Stimulated activated naive CD8-positive, alpha-beta T cell treated with anti-CD3 and anti-CD28 coated beads, Interleukin-15, Interleukin-2, amounts not matched to agents 100 ng/mL and 50 ng/mL, for 24 hours (primary cell): ENCODE results near the gene KDM4B.
"Not testable (repeated sequence)": the region's sequence is repeated elsewhere in the genome, so short reads cannot be mapped to it uniquely, and the experiment has no call there.

Experiments used
- H3K27ac Mint-ChIP-seq: one replicate; pipeline ENCODE4 v1.8.0; 2021; ENCODE audit warnings: mild to moderate bottlenecking, mixed read lengths
- H3K27me3 Mint-ChIP-seq: one replicate; pipeline ENCODE4 v1.8.0; 2021; ENCODE audit warnings: mixed read lengths
- H3K36me3 Mint-ChIP-seq: one replicate; pipeline ENCODE4 v1.8.0; 2021; ENCODE audit warnings: low read depth, mixed read lengths
- H3K4me1 Mint-ChIP-seq: one replicate; pipeline ENCODE4 v1.8.0; 2021; ENCODE audit warnings: low read depth, mixed read lengths
- H3K4me3 Mint-ChIP-seq: one replicate; pipeline ENCODE4 v1.8.0; 2021; ENCODE audit warnings: mild to moderate bottlenecking, mixed read lengths
- H3K9me3 Mint-ChIP-seq: one replicate; pipeline ENCODE4 v1.8.0; 2021; ENCODE audit warnings: mixed read lengths

KDM4B gene

DNA sequence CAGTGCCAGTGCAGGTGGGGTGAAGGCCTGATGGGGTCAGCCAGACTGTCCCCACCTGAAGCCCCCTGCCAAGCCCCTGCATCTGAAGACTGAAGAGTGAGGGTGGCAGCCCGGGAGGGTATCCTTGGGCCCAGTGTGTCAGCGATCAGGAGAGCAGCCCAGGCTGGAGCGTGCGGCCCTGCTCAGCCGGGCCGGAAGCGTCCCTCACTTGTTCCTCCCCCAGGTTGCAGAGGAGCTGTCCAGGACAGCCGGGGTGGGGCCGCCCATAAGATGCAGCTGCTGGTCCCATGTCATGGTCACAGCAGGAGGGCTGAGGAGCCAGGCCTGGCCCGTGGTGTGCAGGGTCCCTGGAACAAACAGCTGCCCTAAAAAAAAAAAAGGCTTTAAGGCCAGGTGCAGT, 55.4 kb downstream of the KDM4B start:
- Mint-ChIP-seq H3K27me3 (no peaks in the 10 kb centered on the region), H3K4me1 (peaks cover 7% of the 10 kb centered on the region), H3K4me3 (no peak overlapping the region), H3K36me3 (peaks cover 3% of the 10 kb centered on the region), H3K9me3 (no peaks in the 10 kb centered on the region), H3K27ac (no peak overlapping the region)

GRCh38 chr19:5025027-5025426, 56.1 kb downstream of the KDM4B start:
- no peaks in the 10 kb centered on the region for H3K9me3 Mint-ChIP-seq
- H3K4me1 Mint-ChIP-seq: peaks cover 9% of the 10 kb centered on the region
- peaks cover 3% of the 10 kb centered on the region for H3K36me3 Mint-ChIP-seq
- H3K4me3 Mint-ChIP-seq: no peak overlapping the region
- H3K27ac Mint-ChIP-seq: no peak overlapping the region
- H3K27me3 Mint-ChIP-seq: no peaks in the 10 kb centered on the region

GRCh38 chr19:5026706-5027273, 57.9 kb downstream of the KDM4B start:
- no peaks in the 10 kb centered on the region for H3K9me3 Mint-ChIP-seq
- H3K36me3 Mint-ChIP-seq: no peaks in the 10 kb centered on the region
- H3K27me3 Mint-ChIP-seq: no peaks in the 10 kb centered on the region
- no peak overlapping the region for H3K4me3 Mint-ChIP-seq
- H3K27ac Mint-ChIP-seq: no peak overlapping the region
- peaks cover 9% of the 10 kb centered on the region for H3K4me1 Mint-ChIP-seq

- peak overlapping the region; percentile 36 for H3K27ac Mint-ChIP-seq
- no peaks in the 10 kb centered on the region for H3K27me3 Mint-ChIP-seq
- H3K4me1 Mint-ChIP-seq: peaks cover 9% of the 10 kb centered on the region
- no peaks in the 10 kb centered on the region for H3K36me3 Mint-ChIP-seq
- H3K4me3 Mint-ChIP-seq: no peak overlapping the region
- H3K9me3 Mint-ChIP-seq: no peaks in the 10 kb centered on the region
Measured at GRCh38 chr19:5028229-5028886, 59.4 kb downstream of the KDM4B start.

- not testable (repeated sequence) for H3K27me3 Mint-ChIP-seq, H3K27ac Mint-ChIP-seq, H3K4me3 Mint-ChIP-seq, H3K4me1 Mint-ChIP-seq, H3K9me3 Mint-ChIP-seq, H3K36me3 Mint-ChIP-seq
Measured at GRCh38 chr19:5029596-5029995, 60.7 kb downstream of the KDM4B start.

DNA sequence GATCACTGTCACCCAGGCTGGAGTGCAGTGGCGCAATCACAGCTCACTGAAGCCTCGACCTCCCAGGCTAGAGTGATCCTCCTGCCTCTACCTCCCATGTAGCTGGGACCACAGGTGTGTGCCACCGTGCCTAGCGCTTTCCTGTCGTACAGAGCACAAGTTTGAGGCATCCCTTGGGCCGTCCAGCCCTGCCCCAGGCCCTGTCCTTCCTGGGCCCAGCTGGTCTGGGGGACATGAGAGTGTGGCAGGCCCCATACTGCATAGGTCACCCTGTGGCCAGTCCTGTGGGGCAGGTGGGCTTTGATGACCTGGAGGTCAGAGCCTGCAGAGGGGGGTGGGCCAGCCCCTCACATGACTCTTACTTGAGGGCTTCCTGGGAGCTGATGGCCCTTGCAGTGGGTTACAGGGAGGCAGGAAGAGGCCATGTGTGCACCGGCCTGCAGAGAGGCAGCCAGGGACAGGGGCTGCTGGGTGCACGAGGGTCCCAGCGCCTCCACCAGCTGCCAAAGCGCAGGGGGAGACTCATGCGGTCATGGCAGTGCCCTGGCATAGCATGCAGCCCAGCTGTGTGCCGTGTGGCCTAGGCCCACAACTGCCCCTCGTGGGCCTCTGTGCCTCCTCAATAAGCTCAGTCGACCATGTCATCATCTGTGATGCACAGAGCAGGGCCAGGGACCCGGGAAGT, 61.4 kb downstream of the KDM4B start:
- Mint-ChIP-seq H3K36me3 (peaks cover 8% of the 10 kb centered on the region), H3K4me1 (peaks cover 9% of the 10 kb centered on the region), H3K4me3 (no peak overlapping the region), H3K27me3 (no peaks in the 10 kb centered on the region), H3K27ac (no peak overlapping the region), H3K9me3 (no peaks in the 10 kb centered on the region)

- H3K4me1 Mint-ChIP-seq: peaks cover 9% of the 10 kb centered on the region
- H3K9me3 Mint-ChIP-seq: no peaks in the 10 kb centered on the region
- H3K27ac Mint-ChIP-seq: no peak overlapping the region
- H3K27me3 Mint-ChIP-seq: no peaks in the 10 kb centered on the region
- H3K36me3 Mint-ChIP-seq: peaks cover 8% of the 10 kb centered on the region
- no peak overlapping the region for H3K4me3 Mint-ChIP-seq
Measured at GRCh38 chr19:5030822-5031221, 61.9 kb downstream of the KDM4B start.

DNA sequence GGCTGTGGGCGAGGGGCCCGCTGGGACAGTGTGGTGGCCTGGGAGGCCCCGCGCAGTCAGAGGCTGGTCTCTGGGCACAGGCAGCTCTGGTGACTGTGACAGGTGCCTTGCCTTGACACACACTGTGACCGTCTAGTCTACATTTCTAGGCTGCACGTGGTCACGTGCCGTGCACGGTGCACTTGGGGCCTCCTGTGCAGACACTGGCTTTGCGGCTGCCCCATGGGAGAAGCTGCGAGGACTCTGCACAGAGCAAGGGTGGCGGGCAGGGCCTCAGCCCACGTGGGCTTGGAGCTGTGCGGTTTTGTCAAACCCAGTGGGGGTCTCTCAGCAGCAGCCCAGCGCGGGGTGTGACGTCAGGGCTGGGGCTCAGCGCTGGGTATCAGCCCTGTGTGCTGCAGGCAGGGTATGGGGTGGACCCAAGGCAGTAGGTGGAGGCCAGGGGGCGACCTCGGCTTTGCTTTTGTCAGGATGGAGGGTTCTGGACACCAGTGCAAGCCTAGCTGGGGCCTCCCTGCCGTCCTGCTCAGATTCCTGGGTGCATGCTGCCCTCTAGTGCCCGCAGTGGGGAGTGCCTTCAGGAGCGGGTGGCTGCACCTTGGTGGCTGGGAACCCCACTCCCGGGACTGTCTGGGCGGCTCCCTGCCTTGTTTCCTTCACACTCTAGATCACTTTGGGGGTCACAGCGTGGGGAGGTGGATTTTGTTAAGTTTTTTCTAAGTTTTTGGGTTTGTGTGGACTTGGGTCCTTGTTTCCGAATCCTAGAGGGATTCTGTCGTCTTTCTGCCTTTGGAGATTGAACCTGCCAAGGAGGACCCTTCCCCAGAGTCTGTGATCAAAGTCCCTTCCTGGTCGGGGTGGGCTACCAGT, 62.6 kb downstream of the KDM4B start:
- peaks cover 9% of the 10 kb centered on the region for H3K4me1 Mint-ChIP-seq
- H3K27ac Mint-ChIP-seq: no peak overlapping the region
- peaks cover 8% of the 10 kb centered on the region for H3K36me3 Mint-ChIP-seq
- no peaks in the 10 kb centered on the region for H3K27me3 Mint-ChIP-seq
- no peak overlapping the region for H3K4me3 Mint-ChIP-seq
- H3K9me3 Mint-ChIP-seq: no peaks in the 10 kb centered on the region

- Mint-ChIP-seq H3K4me1 (peaks cover 9% of the 10 kb centered on the region), H3K27ac (no peak overlapping the region), H3K36me3 (peaks cover 8% of the 10 kb centered on the region), H3K27me3 (no peaks in the 10 kb centered on the region), H3K4me3 (no peak overlapping the region), H3K9me3 (no peaks in the 10 kb centered on the region)
Measured at GRCh38 chr19:5032101-5032967, 63.4 kb downstream of the KDM4B start.

DNA sequence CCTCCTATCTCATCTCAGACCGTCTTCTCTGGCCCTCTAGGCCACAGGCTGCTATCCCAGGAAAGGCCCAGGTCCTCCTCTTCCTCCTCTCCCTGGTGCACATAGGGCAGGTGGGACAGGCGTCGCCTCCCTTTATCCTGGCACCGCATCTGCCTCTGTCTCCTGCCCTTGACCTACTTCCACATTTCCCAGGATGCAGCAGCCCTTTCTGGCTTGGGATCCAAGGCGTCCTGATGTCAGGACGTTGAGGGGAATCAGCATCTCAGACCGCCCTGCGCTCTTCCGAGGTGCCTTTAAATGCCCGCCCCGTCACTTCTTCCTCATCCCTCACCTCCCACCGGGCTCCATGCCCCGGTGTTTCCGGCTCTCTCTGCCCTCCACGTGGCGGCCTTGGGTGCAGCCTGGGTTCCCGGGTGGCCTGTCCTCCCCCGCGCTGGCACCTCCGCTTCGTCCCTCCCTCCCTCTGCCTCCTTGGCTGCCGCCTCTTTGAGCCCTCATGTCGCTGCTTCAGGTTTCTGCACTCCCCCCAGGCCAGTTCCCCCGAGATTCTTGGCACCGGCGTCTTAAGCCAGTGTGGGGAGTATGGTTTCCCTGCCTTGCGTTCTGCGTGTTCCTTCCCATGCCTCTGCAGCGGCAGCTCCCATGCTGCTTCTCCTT, 66.3 kb downstream of the KDM4B start:
- no peaks in the 10 kb centered on the region for H3K9me3 Mint-ChIP-seq
- H3K36me3 Mint-ChIP-seq: peaks cover 8% of the 10 kb centered on the region
- no peaks in the 10 kb centered on the region for H3K27me3 Mint-ChIP-seq
- H3K4me1 Mint-ChIP-seq: no peaks in the 10 kb centered on the region
- no peak overlapping the region for H3K27ac Mint-ChIP-seq
- H3K4me3 Mint-ChIP-seq: no peak overlapping the region

DNA sequence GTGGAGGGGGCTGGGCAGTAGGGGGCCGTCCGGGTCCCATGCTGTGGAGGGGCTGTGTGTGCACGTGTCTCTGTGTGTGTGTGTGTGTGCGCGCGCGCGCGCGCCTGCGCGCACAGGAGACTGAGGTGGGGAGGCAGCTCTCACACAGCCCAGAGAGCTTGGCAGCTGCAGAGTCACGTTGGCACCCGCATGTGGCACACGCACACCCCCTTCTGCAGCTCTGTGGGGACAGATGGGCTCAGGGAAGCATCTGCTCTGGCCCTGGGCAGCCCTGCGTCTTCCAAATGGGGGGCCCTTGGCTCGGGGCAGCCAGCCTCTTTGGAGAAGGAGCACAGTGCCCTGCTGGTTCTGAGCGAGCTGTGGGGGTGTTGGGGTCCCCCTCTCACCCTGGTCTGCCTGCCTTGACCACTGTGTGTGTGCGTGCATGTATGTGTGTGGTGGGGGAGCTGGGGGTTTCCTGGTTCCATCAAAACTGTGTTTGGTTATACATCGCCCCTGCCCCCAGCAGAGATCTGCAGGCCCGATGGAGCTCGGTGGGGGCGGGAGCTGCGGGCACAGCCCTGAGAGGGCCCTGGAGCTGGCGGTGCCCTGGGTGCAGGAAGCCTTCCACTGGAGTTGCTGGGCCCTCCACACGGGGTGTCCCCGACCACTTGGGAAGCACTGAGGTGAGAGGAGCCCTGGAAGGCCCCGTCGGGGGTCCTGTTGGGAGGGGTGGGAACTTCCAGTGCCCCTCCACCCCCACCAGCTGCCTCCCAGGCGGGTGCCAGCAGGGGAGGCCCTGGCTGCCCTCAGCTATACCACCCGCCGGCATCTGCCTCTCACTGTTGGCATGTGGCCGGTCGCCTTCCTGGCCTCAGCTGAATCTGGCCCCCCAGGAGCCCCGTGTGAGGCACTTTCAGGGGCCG, 67.1 kb downstream of the KDM4B start:
- Mint-ChIP-seq H3K27me3 (no peaks in the 10 kb centered on the region), H3K36me3 (peaks cover 8% of the 10 kb centered on the region), H3K4me3 (no peak overlapping the region), H3K4me1 (no peaks in the 10 kb centered on the region), H3K9me3 (no peaks in the 10 kb centered on the region), H3K27ac (no peak overlapping the region)

- Mint-ChIP-seq H3K36me3 (peaks cover 8% of the 10 kb centered on the region), H3K4me1 (no peaks in the 10 kb centered on the region), H3K27ac (no peak overlapping the region), H3K4me3 (no peak overlapping the region), H3K27me3 (no peaks in the 10 kb centered on the region), H3K9me3 (no peaks in the 10 kb centered on the region)
Measured at GRCh38 chr19:5036698-5037563, 68.0 kb downstream of the KDM4B start.
